ENCODE data around the gene ARHGEF28.
A peak's percentile ranks its signal among the peaks of the same experiment; 100 is the strongest.

- peak in 1 of 3 donors; percentile 64 for TF ChIP-seq CTCF (IDR thresholded peaks at IDR 0.05)
- TF ChIP-seq POLR2A (IDR thresholded peaks at IDR 0.05) = no peak
Observed at GRCh38 chr5:73792687-73793320, 166.8 kb downstream of the ARHGEF28 start.
